Measurements from ENCODE around the gene FNDC5.

The FNDC5 gene

GRCh38 chr1:32863881-32864245 is 6.8 kb downstream of the FNDC5 start:
- DNase-seq: no peak

- no peak for DNase-seq
These were observed 7.4 kb downstream of the FNDC5 start for GRCh38 chr1:32863218-32863880.

- no peak for DNase-seq
These were observed 8.6 kb downstream of the FNDC5 start for GRCh38 chr1:32861904-32862695.

GRCh38 chr1:32860566-32860965 is 10.1 kb downstream of the FNDC5 start:
- no peak for DNase-seq

GRCh38 chr1:32859915-32860314 is 10.8 kb downstream of the FNDC5 start:
- DNase-seq: no peak

- DNase-seq: no peak
These were observed 11.9 kb downstream of the FNDC5 start for GRCh38 chr1:32858791-32859190.

- no peak for DNase-seq
These were observed 12.6 kb downstream of the FNDC5 start for GRCh38 chr1:32858136-32858535.

GRCh38 chr1:32855861-32856617 is 14.7 kb downstream of the FNDC5 start:
- DNase-seq: no peak

GRCh38 chr1:32848354-32849063 is 22.2 kb downstream of the FNDC5 start:
- no peak for DNase-seq

GRCh38 chr1:32831878-32832277 is 38.8 kb downstream of the FNDC5 start:
- no peak for DNase-seq

GRCh38 chr1:32830092-32830852 is 40.4 kb downstream of the FNDC5 start:
- no peak for DNase-seq

GRCh38 chr1:32828341-32828740 is 42.4 kb downstream of the FNDC5 start:
- DNase-seq: no peak

GRCh38 chr1:32825181-32825580 is 45.5 kb downstream of the FNDC5 start:
- no peak for DNase-seq

- peak; percentile 45 for DNase-seq
These were observed 51.7 kb downstream of the FNDC5 start for GRCh38 chr1:32818804-32819541.

GRCh38 chr1:32817815-32818786 is 52.6 kb downstream of the FNDC5 start:
- no peak for DNase-seq

GRCh38 chr1:32817159-32817814 is 53.4 kb downstream of the FNDC5 start, which contains the start of the genes S100PBP and YARS1:
S100PBP (plus strand) TSS chr1:32817653; CDS start chr1:32826100, 8,447 bp downstream.
YARS1 (minus strand) TSS chr1:32817358; CDS start chr1:32817244, 114 bp downstream.
- DNase-seq: peak; percentile 88

GRCh38 chr1:32816676-32817158 is 54.0 kb downstream of the FNDC5 start:
- no peak for DNase-seq

GRCh38 chr1:32813941-32814739 is 56.6 kb downstream of the FNDC5 start:
- DNase-seq: no peak
